DND-41 (cell line): Measurements from ENCODE around the gene MPL.

Source experiments
- EZH2 ChIP-seq: IDR thresholded peaks from 3 replicates; pipeline ENCODE4 v1.6.1; 2012; ENCODE audit warnings: borderline replicate concordance, low read depth, mild to moderate bottlenecking, moderate library complexity, low read length, inconsistent platforms; ENCODE audit not compliant: severe bottlenecking
- TF ChIP-seq, protein P1 (sequence below): IDR thresholded peaks from 2 replicates; pipeline ENCODE4 v1.5.1; 2012; ENCODE audit warnings: borderline replicate concordance, low read length, moderate library complexity, mild to moderate bottlenecking; ENCODE audit not compliant: poor library complexity, severe bottlenecking; ENCODE audit errors: extremely low read depth

DNA sequence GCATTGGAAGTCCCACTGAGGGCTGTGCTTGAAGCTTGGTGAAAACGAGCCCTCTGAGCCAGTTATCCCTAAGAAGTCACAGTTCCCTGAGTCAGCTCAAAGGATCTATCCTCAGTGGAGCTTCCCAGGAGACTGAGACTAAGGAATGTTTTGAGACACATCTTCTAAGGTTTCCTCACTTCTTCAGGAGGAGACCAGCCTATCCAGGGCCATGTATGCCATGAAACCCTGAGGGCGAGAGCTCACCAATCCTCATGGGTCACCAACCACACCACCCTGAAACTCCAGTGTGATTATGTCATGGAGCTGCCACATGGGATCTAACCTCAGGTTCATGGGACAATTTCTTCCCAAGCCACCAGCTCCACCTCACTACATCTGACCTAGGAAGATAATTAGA, 44.4 kb upstream of the MPL start:
- TF ChIP-seq, protein P1, sequence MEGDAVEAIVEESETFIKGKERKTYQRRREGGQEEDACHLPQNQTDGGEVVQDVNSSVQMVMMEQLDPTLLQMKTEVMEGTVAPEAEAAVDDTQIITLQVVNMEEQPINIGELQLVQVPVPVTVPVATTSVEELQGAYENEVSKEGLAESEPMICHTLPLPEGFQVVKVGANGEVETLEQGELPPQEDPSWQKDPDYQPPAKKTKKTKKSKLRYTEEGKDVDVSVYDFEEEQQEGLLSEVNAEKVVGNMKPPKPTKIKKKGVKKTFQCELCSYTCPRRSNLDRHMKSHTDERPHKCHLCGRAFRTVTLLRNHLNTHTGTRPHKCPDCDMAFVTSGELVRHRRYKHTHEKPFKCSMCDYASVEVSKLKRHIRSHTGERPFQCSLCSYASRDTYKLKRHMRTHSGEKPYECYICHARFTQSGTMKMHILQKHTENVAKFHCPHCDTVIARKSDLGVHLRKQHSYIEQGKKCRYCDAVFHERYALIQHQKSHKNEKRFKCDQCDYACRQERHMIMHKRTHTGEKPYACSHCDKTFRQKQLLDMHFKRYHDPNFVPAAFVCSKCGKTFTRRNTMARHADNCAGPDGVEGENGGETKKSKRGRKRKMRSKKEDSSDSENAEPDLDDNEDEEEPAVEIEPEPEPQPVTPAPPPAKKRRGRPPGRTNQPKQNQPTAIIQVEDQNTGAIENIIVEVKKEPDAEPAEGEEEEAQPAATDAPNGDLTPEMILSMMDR = no peak
- TF ChIP-seq EZH2 = no peak
